SIG-M5 treated with dmso at 0.1 percent for 504 hours (cell line): ENCODE measurements around the gene GRM5.
"Not testable (repeated sequence)": the region's sequence is repeated elsewhere in the genome, so short reads cannot be mapped to it uniquely, and the experiment has no call there.

Experiments
- DNase-seq: peaks from one replicate; lab custom pipeline; 2025; ENCODE audit not compliant: unreplicated experiment; lab: John Stamatoyannopoulos, UW

GRM5 gene

DNA sequence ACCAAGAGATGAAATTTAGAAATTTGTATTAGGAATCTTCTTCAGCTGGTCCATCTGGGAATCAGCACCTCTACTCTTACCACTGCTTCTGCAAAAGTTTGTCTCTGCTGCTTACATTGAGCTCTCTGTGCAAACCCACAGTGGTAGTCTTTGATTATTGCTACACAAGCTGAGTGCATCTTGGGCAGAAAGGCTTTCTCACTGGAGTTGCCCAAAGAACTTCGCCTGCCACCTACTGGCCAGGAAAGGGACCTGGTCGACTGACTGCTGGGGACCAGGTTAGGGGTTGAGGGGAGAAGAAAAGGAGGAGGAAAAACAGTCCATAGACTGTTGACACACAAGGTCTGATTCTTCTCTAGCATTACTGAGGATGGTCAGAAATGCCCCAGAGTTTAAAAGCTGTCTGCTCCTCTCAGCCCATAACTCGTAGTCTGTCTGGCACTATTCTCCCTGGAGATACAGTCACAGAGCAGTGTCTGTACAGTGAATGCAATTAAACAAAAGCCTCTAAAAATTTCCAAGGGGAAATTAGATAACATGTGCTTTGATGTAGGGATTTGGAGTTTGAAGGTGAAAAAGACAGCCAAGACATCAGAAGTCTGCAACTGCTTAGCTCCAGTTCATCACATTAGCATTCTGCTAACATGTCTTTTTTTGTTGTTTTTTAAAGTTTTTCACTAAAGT, 513.3 kb downstream of the GRM5 start:
- peak; percentile 41 for DNase-seq

DNA sequence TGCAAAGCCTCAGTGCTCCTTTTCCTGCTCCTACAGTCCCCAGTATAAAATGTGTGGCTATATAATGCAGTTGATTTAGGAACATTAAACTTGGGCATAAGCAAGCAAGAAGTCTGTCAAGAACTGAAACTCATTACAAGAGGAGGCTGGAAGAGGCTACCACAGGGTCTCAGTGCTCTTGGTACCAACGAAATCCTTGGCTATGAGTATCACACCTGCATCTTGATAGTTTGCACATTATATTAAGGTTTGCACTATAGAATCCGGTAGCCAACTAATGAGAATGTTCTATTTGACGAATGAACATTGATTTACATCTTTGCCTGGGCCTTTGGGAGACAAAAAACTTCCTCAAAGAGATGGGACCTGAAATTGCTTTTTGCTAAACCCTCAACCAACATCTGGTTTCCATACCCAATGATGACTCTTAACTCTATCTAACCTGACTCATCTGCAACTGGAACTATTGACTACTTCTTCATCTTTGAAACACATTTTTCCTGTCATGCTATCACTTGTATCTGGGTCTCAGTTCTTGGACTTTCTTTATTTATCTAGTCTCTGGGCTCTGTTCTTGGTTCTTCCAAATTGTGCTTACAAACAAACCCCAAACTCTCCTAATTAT, 521.0 kb downstream of the GRM5 start:
- no peak for DNase-seq

- peak; percentile 77 for DNase-seq
These were observed 521.7 kb downstream of the GRM5 start for GRCh38 chr11:88543902-88544655.

GRCh38 chr11:88541006-88541405, 524.8 kb downstream of the GRM5 start:
- DNase-seq = no peak

DNA sequence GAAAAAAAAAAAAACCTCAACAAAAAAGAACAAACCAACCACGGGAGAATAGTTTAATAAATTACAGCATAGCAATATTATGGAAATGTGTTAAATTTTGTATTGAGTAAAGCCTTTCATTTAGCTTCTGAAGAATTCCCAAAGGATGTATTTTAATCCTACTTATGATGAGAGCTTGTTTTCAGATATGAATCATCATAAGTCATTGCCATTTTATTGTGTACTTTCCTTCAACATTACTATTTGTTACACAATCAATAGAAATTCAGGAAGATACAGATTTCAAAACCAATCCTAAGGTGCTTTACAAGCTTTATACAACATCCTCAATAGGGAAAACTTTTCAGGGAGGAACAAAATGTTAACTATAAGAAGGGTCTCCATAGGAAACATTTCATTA, 527.7 kb downstream of the GRM5 start:
- no peak for DNase-seq

DNA sequence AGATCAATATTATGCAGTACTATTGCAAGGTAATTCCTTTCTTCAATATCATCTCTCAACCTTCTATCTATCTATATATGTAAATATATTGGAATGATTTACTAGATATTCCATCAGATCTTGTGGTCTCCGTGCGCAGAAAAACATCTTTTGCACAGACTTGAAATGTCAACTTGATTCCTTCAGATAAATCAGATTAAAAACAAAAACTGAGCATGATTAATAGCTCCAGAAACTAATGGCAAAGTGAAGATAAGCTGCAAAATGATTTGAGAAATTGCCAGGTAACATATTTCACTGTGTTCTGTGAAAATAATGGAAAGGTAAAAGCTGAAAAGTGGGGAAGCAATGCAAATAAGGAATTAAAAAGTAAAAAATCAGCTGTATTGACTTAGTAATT, 528.2 kb downstream of the GRM5 start:
- no peak for DNase-seq

GRCh38 chr11:88536616-88537265, 529.0 kb downstream of the GRM5 start:
- no peak for DNase-seq

GRCh38 chr11:88535916-88536547, 529.8 kb downstream of the GRM5 start:
- DNase-seq = no peak

GRCh38 chr11:88535266-88535665, 530.5 kb downstream of the GRM5 start:
- DNase-seq = no peak

DNA sequence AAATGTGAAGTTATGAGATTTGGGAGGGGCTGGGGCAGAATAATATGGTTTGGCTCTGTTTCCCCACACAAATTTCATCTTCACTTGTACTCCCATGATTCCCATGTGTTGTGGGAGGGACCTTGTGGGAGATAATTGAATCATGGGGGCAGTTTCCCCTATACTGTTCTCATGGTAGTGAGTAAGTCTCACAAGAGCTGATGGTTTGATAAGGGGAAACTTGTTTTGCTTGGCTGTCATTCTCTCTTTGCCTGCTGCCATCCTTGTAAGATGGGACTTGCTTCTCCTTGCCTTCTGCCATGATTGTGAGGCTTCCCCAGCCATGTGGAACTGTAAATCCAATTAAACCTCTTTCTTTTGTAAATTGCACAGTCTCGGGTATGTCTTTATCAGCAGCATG, 531.1 kb downstream of the GRM5 start:
- not testable (repeated sequence) for DNase-seq

- DNase-seq = no peak
These were observed 531.6 kb downstream of the GRM5 start for GRCh38 chr11:88534185-88534584.

DNA sequence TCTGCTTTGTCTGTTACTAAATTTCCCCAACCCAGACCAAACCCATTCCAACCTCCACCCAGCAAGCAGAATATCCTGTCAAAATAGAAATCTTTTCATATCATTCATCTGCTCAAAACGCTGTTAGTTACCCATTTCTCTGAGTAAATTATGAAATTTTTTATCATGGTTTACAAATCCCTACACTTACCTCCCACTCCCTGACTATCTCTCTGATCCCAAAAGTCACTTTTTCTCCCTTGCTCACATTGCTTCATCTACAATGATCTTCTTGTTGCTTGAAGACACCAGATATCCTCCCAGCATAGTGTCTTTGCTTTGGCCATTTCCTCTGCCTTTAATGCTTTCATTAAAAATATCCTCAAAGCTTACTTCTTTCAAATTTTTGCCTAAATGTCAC, 532.8 kb downstream of the GRM5 start:
- DNase-seq = no peak

- DNase-seq = no peak
These were observed 534.0 kb downstream of the GRM5 start for GRCh38 chr11:88531831-88532230.

- no peak for DNase-seq
These were observed 536.4 kb downstream of the GRM5 start for GRCh38 chr11:88529426-88529825.

GRCh38 chr11:88523386-88524071, 542.3 kb downstream of the GRM5 start:
- peak; percentile 48 for DNase-seq

- no peak for DNase-seq
These were observed 543.0 kb downstream of the GRM5 start for GRCh38 chr11:88522624-88523385.

DNA sequence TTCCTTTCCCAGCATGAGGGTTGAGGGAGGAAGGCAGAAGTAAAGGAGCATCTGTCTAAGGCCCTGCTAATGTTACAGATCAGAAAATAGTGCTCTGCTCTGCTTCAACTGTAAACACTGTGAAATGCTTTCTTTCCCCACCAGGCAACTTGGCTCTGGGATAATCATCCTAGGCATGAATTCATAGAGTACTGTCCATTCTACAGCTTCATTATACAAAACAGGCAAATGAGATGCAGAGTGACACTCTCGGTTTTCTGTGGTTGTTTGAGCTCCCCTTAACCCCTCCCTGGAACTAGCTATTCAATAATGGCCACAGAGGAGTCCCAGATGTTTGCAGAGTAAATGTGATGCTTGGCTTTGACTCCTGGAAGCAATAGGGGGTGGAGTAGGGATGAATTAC, 544.0 kb downstream of the GRM5 start:
- no peak for DNase-seq

- no peak for DNase-seq
These were observed 544.4 kb downstream of the GRM5 start for GRCh38 chr11:88521399-88521798.

DNA sequence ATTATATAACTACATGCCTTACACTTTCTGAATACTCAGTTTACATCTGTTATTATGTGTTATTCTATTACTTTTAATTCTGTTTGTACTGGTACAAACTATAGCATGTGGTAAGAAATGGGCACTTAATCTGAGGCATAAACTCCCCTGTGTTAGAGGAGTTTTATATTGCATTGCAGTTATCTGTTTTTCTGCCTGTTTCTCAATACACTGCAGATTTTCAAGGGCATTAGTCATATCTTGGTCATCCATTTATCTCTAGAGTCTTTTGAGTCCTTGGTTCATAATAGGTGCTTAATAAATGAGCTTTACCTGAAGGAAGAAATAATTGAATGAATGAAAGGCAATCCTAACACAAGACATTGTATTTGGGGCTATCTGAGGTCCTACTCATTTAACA, 545.4 kb downstream of the GRM5 start:
- no peak for DNase-seq

DNA sequence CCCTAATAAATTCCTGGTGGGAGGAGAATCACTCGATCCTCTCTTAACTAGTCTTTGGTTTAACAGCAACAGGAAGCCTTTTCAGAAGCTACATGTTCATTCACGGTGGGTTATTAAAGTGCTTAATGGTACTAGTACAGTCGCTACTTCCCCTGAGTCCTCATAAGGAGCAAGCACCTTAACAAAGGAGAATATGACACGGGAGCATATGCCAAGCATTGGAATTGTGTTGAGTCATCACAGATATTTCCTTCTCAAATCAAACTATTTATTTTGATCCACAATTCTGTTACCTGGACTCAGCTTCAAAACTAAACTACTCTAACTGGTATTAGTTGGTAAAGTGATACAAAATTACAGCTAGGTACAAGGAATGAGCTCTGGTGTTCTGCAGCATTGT, 550.8 kb downstream of the GRM5 start:
- DNase-seq = no peak
